HepG2 (cell line): Measurements from ENCODE around the gene PCAT6. TPM values are rescaled to one million over a fixed set of nuclear protein-coding genes. Genes with fewer than 3 reads are reported as not detected.
A peak's percentile ranks its signal among the peaks of the same experiment; 100 is the strongest.

Experiments used
- ATAC-seq: fragments of 200-7000 bp; cut with Tn5 transposase; 3 replicates; pipeline ENCODE4 v1.9.1; 2020; ENCODE audit warnings: mild to moderate bottlenecking, moderate library complexity
- BruUV-seq: library from RNA; stranded (reverse); fragments of 400-500 nt; replicated peaks from 2 replicates; lab custom pipeline; 2021; lab: Mats Ljungman, UMichigan
- CTCF ChIA-PET: fragments of 300-600 bp; formaldehyde crosslinking; extraction: SDS; loops from one replicate; lab custom pipeline; 2021; ENCODE audit warnings: low total read pairs, inconsistent platforms, low intra/inter-chr PET ratio; lab: Yijun Ruan, JAX
- POLR2A ChIA-PET: fragments of 350-600 bp; sonication (Branson Sonifier 250); formaldehyde crosslinking; loops from one replicate; lab custom pipeline; 2020; ENCODE audit warnings: antibody characterized with exemption, inconsistent platforms; lab: Yijun Ruan, JAX
- DNase-seq: peaks from one replicate; pipeline ENCODE4 v3.0.0-alpha.2; 2015; ENCODE audit warnings: low spot score
- FAIRE-seq: peaks from 3 replicates; lab custom pipeline; 2011; peaks lifted over from hg19 to GRCh38; lab: Jason Lieb, UNC
- H2AFZ ChIP-seq: one replicate; pipeline ENCODE4 v1.6.1; 2011; ENCODE audit warnings: low read length, inconsistent platforms
- H3K27ac ChIP-seq: fragments of 300-600 bp; 3 replicates; pipeline ENCODE4 v1.8.0; 2011; ENCODE audit warnings: mixed run types, mild to moderate bottlenecking, mixed read lengths, low read length, inconsistent platforms; ENCODE audit not compliant: insufficient read depth; ENCODE audit errors: extremely low read length
- H3K27me3 ChIP-seq, 2 experiments: fragments of 200-600 bp in 1 of 2; 2 replicates in 1 of 2; 3 replicates in 1 of 2; pipeline versions ENCODE4 v1.6.0 to v1.8.0; 2011; ENCODE audit warnings: low read length in 2 of 2, mild to moderate bottlenecking in 2 of 2, moderate library complexity in 2 of 2, inconsistent platforms in 1 of 2; ENCODE audit not compliant: insufficient read depth in 2 of 2, control insufficient read depth in 1 of 2
- H3K36me3 ChIP-seq, 2 experiments: fragments of 200-600 bp in 1 of 2; replicated peaks in 1 of 2; 2 replicates in 1 of 2; 3 replicates in 1 of 2; pipeline versions ENCODE4 v1.5.1 to v1.8.0; 2011; ENCODE audit warnings: low read length in 2 of 2, inconsistent platforms in 1 of 2; ENCODE audit not compliant: insufficient read depth in 2 of 2, control insufficient read depth in 1 of 2
- H3K4me1 ChIP-seq: 2 replicates; pipeline ENCODE4 v1.5.1; 2012; ENCODE audit warnings: low read length, inconsistent platforms; ENCODE audit not compliant: insufficient read depth
- H3K4me2 ChIP-seq: 2 replicates; pipeline ENCODE4 v1.6.0; 2011; ENCODE audit warnings: low read depth, low read length, inconsistent platforms
- H3K4me3 ChIP-seq, 3 experiments: fragments of 200-600 bp in 1 of 3; sonication (generic), shearing (Covaris generic) in 1 of 3; replicated peaks in 1 of 3; 2 replicates each; pipeline ENCODE4 v1.5.1; 2011 to 2016; ENCODE audit warnings: low read length in 3 of 3, inconsistent platforms in 2 of 3, low read depth in 2 of 3, mild to moderate bottlenecking in 2 of 3, control low read depth in 1 of 3, mixed read lengths in 1 of 3; ENCODE audit not compliant: insufficient read depth in 1 of 3
- H3K79me2 ChIP-seq: one replicate; pipeline ENCODE4 v1.6.1; 2011; ENCODE audit warnings: low read length, inconsistent platforms; ENCODE audit not compliant: insufficient read depth
- H3K9ac ChIP-seq: 2 replicates; pipeline ENCODE4 v1.6.0; 2011; ENCODE audit warnings: mild to moderate bottlenecking, low read depth, low read length, inconsistent platforms; ENCODE audit not compliant: insufficient read depth
- H3K9me3 ChIP-seq: 2 replicates; pipeline ENCODE4 v1.5.1; 2012; ENCODE audit warnings: mild to moderate bottlenecking, low read length
- H4K20me1 ChIP-seq: 2 replicates; pipeline ENCODE4 v1.6.0; 2011; ENCODE audit warnings: inconsistent platforms, mild to moderate bottlenecking, low read length, moderate library complexity; ENCODE audit not compliant: insufficient read depth
- CC2D1A ChIP-seq: sonication (generic); formaldehyde crosslinking; IDR thresholded peaks from 2 replicates; pipeline ENCODE4 v1.8.1; 2023; ENCODE audit warnings: mild to moderate bottlenecking, missing genetic modification reagents
- FOXP1 ChIP-seq, 2 experiments: fragments of 450-650 bp in 1 of 2; IDR thresholded peaks; 2 replicates each; pipeline ENCODE4 v1.6.1; 2017 to 2018; ENCODE audit warnings: antibody characterized with exemption in 1 of 2
- HNF4G ChIP-seq, 2 experiments: sonication (generic) in 1 of 2; formaldehyde crosslinking in 1 of 2; IDR thresholded peaks; 2 replicates each; pipeline versions ENCODE4 v1.4.0 to v1.6.1; 2011 to 2020; ENCODE audit warnings: borderline replicate concordance in 2 of 2, low read depth in 2 of 2, mild to moderate bottlenecking in 2 of 2, low read length in 1 of 2, missing genetic modification reagents in 1 of 2, moderate library complexity in 1 of 2
- MLLT10 ChIP-seq: sonication (generic); formaldehyde crosslinking; IDR thresholded peaks from 2 replicates; pipeline ENCODE4 v1.4.0; 2020; ENCODE audit warnings: missing genetic modification reagents
- TEAD3 ChIP-seq: optimal IDR thresholded peaks from 2 replicates; pipeline ENCODE3; 2016; ENCODE audit warnings: borderline replicate concordance
- ZBTB7A ChIP-seq: sonication (generic); formaldehyde crosslinking; IDR thresholded peaks from 2 replicates; pipeline ENCODE4 v1.8.0; 2022; ENCODE audit warnings: mild to moderate bottlenecking, missing genetic modification reagents
- ZMYM3 ChIP-seq: sonication (generic); formaldehyde crosslinking; IDR thresholded peaks from 2 replicates; pipeline ENCODE4 v1.5.1; 2020; ENCODE audit warnings: mild to moderate bottlenecking, missing genetic modification reagents
- ZNF451 ChIP-seq: sonication (generic); formaldehyde crosslinking; IDR thresholded peaks from 2 replicates; pipeline ENCODE4 v1.5.0; 2020; ENCODE audit warnings: mild to moderate bottlenecking, missing genetic modification reagents
- WGBS: methylation state at CpG from one replicate; pipeline ENCODE4 v1.1.6; 2017; ENCODE audit warnings: low lambda C conversion rate; 5-methylcytosine and 5-hydroxymethylcytosine counted together
- in situ Hi-C: cut with HindIII; loops from 2 replicates; pipeline ENCODE4 v1.10.0; 2017; ENCODE audit warnings: low pct_unique_long_range_greater_than_20kb; ENCODE audit not compliant: extremely low pct_ligation_motif_present
- intact Hi-C: fragments of 100-400 bp; cut with micrococcal nuclease; formaldehyde crosslinking; loops from one replicate; pipeline ENCODE4 v1.10.0; 2022; ENCODE audit not compliant: unreplicated experiment
- polyA plus RNA-seq, 8 experiments: library from polyadenylated mRNA; depleted of rRNA in 3 of 8; stranded (reverse) in 7 of 8; unstranded in 1 of 8; fragments of >200 nt; fragmentation: Illumina TruSeq in 4 of 8; extraction: Trizol in 4 of 8; gene quantifications; 2 replicates each; pipeline versions ENCODE4 v1.2.1 to v1.2.3, GENCODE V29; 2011 to 2016; ENCODE audit warnings: low read depth in 4 of 8, missing spikeins in 1 of 8, mixed read lengths in 1 of 8; ENCODE audit not compliant: insufficient read depth in 1 of 8
- total RNA-seq, 5 experiments: library from RNA; depleted of rRNA; stranded (reverse); fragments of >200 nt; fragmentation: Illumina TruSeq; extraction: Trizol; gene quantifications; 2 replicates each; pipeline ENCODE4 v1.2.3, GENCODE V29; 2016; ENCODE audit warnings: low read depth in 1 of 5
- TF ChIP-seq, protein P1 (sequence below): sonication (generic); formaldehyde crosslinking; IDR thresholded peaks from 2 replicates; pipeline ENCODE4 v1.8.1; 2023; ENCODE audit warnings: mild to moderate bottlenecking, missing genetic modification reagents
- TF ChIP-seq, protein P2 (sequence below): sonication (generic); formaldehyde crosslinking; IDR thresholded peaks from 2 replicates; pipeline ENCODE4 v1.5.1; 2020; ENCODE audit warnings: mild to moderate bottlenecking, moderate library complexity, missing genetic modification reagents
- TF ChIP-seq, protein P3 (sequence below), 2 experiments: sonication (generic) in 1 of 2; formaldehyde crosslinking in 1 of 2; IDR thresholded peaks; 2 replicates each; pipeline versions ENCODE4 v1.6.1 to v1.9.0; 2014 to 2022; ENCODE audit warnings: antibody characterized with exemption in 1 of 2, borderline replicate concordance in 1 of 2, inconsistent platforms in 1 of 2, low read depth in 1 of 2, missing genetic modification reagents in 1 of 2
- TF ChIP-seq, protein P4 (sequence below): sonication (generic); formaldehyde crosslinking; IDR thresholded peaks from 2 replicates; pipeline ENCODE4 v1.9.0; 2021; ENCODE audit warnings: missing genetic modification reagents, mild to moderate bottlenecking, borderline replicate concordance

PCAT6 gene
- total and polyA plus RNA-seq, 2 of the 13 experiments (the other 11 are each of a cell fraction or from before 2014, with no cell fraction given) = 0.60 to 4.4 TPM

DNA sequence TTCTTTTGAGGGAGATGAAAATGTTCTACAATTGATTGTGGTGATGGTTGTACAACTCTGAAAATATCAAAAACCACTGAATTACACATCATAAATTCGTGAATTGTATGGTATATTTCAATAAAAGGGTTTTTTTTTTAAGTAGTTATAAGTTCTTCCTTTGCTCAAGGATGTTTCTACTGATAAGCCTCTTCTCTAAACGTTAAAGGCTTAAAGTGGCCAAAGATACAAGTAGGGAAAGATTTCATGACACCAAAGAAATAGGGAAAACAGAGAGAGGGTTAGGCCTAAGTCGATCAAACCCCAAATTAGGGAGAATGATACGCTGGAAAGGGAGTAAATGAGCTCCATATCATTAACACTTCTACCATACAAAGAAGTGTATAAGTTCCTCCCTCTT is 6.6 kb upstream of the PCAT6 start:
- no peak for FAIRE-seq
- Histone ChIP-seq H3K4me2 (peak overlapping the region; percentile 1; the same call in 1 of the 2 replicates), H3K4me1 (peaks cover 45% of the 10 kb centered on the region), H3K9me3 (no peaks in the 10 kb centered on the region), H3K79me2 (peaks cover 81% of the 10 kb centered on the region), H3K9ac (no peak overlapping the region), H3K36me3 (no peaks in the 10 kb centered on the region), H3K4me3 (no peak overlapping the region), H3K27ac (no peak overlapping the region), H3K27me3 (no peaks in the 10 kb centered on the region; a peak in 1 of 5 replicates), H2AFZ (no peak overlapping the region), H4K20me1 (peaks cover 58% of the 10 kb centered on the region)
- 84% methylated on average over 4 of the region's 4 CpGs for WGBS
- DNase-seq = no peak
- CTCF ChIA-PET = no interaction called here
- no peak for ATAC-seq
- intact Hi-C loops (no loop called here), in situ Hi-C loops (no loop called here)
- no TSS peak for BruUV-seq
- POLR2A ChIA-PET = no interaction called here
- TF ChIP-seq, protein P1, sequence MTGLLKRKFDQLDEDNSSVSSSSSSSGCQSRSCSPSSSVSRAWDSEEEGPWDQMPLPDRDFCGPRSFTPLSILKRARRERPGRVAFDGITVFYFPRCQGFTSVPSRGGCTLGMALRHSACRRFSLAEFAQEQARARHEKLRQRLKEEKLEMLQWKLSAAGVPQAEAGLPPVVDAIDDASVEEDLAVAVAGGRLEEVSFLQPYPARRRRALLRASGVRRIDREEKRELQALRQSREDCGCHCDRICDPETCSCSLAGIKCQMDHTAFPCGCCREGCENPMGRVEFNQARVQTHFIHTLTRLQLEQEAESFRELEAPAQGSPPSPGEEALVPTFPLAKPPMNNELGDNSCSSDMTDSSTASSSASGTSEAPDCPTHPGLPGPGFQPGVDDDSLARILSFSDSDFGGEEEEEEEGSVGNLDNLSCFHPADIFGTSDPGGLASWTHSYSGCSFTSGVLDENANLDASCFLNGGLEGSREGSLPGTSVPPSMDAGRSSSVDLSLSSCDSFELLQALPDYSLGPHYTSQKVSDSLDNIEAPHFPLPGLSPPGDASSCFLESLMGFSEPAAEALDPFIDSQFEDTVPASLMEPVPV (CRISPR knock-in tag) = no peak
- TF ChIP-seq, protein P2, sequence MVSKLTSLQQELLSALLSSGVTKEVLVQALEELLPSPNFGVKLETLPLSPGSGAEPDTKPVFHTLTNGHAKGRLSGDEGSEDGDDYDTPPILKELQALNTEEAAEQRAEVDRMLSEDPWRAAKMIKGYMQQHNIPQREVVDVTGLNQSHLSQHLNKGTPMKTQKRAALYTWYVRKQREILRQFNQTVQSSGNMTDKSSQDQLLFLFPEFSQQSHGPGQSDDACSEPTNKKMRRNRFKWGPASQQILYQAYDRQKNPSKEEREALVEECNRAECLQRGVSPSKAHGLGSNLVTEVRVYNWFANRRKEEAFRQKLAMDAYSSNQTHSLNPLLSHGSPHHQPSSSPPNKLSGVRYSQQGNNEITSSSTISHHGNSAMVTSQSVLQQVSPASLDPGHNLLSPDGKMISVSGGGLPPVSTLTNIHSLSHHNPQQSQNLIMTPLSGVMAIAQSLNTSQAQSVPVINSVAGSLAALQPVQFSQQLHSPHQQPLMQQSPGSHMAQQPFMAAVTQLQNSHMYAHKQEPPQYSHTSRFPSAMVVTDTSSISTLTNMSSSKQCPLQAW (CRISPR knock-in tag) = no peak
- no peak for TF ChIP-seq ZNF451 (CRISPR knock-in tag)
- TF ChIP-seq ZBTB7A (CRISPR knock-in tag) = no peak
- no peak for TF ChIP-seq ZMYM3
- no peak for TF ChIP-seq CC2D1A (CRISPR knock-in tag)
- TF ChIP-seq, protein P3, sequence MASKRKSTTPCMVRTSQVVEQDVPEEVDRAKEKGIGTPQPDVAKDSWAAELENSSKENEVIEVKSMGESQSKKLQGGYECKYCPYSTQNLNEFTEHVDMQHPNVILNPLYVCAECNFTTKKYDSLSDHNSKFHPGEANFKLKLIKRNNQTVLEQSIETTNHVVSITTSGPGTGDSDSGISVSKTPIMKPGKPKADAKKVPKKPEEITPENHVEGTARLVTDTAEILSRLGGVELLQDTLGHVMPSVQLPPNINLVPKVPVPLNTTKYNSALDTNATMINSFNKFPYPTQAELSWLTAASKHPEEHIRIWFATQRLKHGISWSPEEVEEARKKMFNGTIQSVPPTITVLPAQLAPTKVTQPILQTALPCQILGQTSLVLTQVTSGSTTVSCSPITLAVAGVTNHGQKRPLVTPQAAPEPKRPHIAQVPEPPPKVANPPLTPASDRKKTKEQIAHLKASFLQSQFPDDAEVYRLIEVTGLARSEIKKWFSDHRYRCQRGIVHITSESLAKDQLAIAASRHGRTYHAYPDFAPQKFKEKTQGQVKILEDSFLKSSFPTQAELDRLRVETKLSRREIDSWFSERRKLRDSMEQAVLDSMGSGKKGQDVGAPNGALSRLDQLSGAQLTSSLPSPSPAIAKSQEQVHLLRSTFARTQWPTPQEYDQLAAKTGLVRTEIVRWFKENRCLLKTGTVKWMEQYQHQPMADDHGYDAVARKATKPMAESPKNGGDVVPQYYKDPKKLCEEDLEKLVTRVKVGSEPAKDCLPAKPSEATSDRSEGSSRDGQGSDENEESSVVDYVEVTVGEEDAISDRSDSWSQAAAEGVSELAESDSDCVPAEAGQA (IDR thresholded peaks at IDR 0.05; ENCODE audit: low read depth) = no peak
- TF ChIP-seq, protein P3 (CRISPR knock-in tag; IDR thresholded peaks at IDR 0.05; ENCODE audit: borderline replicate concordance) = no peak
- no peak for TF ChIP-seq FOXP1 (IDR thresholded peaks at IDR 0.05)
- TF ChIP-seq FOXP1 (CRISPR knock-in tag; IDR thresholded peaks at IDR 0.05) = no peak
- TF ChIP-seq MLLT10 (CRISPR knock-in tag) = no peak
- TF ChIP-seq TEAD3 = no peak
- TF ChIP-seq, protein P4, sequence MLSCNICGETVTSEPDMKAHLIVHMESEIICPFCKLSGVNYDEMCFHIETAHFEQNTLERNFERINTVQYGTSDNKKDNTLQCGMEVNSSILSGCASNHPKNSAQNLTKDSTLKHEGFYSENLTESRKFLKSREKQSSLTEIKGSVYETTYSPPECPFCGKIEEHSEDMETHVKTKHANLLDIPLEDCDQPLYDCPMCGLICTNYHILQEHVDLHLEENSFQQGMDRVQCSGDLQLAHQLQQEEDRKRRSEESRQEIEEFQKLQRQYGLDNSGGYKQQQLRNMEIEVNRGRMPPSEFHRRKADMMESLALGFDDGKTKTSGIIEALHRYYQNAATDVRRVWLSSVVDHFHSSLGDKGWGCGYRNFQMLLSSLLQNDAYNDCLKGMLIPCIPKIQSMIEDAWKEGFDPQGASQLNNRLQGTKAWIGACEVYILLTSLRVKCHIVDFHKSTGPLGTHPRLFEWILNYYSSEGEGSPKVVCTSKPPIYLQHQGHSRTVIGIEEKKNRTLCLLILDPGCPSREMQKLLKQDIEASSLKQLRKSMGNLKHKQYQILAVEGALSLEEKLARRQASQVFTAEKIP (CRISPR knock-in tag) = no peak
- no peak for TF ChIP-seq HNF4G (IDR thresholded peaks at IDR 0.05; ENCODE audit: borderline replicate concordance, low read depth, low read length)
- TF ChIP-seq HNF4G (CRISPR knock-in tag; IDR thresholded peaks at IDR 0.05; ENCODE audit: borderline replicate concordance, low read depth) = no peak
